Measurements from ENCODE around the gene UBFD1. TPM values are rescaled to one million over a fixed set of nuclear protein-coding genes. Genes with fewer than 3 reads are reported as not detected.

The UBFD1 gene
- total and polyA plus RNA-seq, 12 donors = 12.4 to 77.3 (median 48.8) TPM

- no peak for TF ChIP-seq CTCF (IDR thresholded peaks at IDR 0.05)
- DNase-seq (no peak), ATAC-seq (no peak)
- intact Hi-C loops (cut with DNase I) = loop anchor here in 2 of 10 donors (1.0 to 10.0 kb wide), 2 partner anchors 11 to 57 kb away; no protein-coding TSS in a partner anchor
- Histone ChIP-seq H3K27me3 (no peaks in the 10 kb centered on the region), H3K27ac (no peak overlapping the region), H3K4me3 (no peak overlapping the region), H3K36me3 (peaks cover 0 to 76% (median 6%) of the 10 kb centered on the region in 9 donors), H3K9me3 (no peaks in the 10 kb centered on the region), H3K4me1 (peaks cover 0 to 33% (median 0%) of the 10 kb centered on the region in 9 donors)
- 96 to 98% methylated on average over 4 of the region's 4 CpGs for WGBS, 2 donors
These were observed 35.6 kb upstream of the UBFD1 start for GRCh38 chr16:23521965-23522364.

GRCh38 chr16:23523321-23523720 lies 34.2 kb upstream of the UBFD1 start:
- no peak for ATAC-seq
- H3K9me3 ChIP-seq = no peaks in the 10 kb centered on the region
- no peak overlapping the region for H3K4me3 ChIP-seq
- no peak for TF ChIP-seq CTCF (IDR thresholded peaks at IDR 0.05)
- DNase-seq = no peak
- H3K4me1 ChIP-seq = peaks cover 0 to 29% (median 0%) of the 10 kb centered on the region in 9 donors
- WGBS, 2 donors = 92 to 94% methylated on average over 6 of the region's 6 CpGs
- intact Hi-C loops (cut with DNase I) = loop anchor here in 1 of 10 donors (10.0 kb wide), 1 partner anchor 59 kb away; no protein-coding TSS in a partner anchor
- H3K27ac ChIP-seq = peak overlapping the region in 1 of 10 donors; percentile 76
- no peaks in the 10 kb centered on the region for H3K27me3 ChIP-seq
- H3K36me3 ChIP-seq = peaks cover 0 to 88% (median 6%) of the 10 kb centered on the region in 9 donors

- Histone ChIP-seq H3K27ac (peak overlapping the region in 1 of 10 donors; percentile 76), H3K4me1 (peaks cover 0 to 29% (median 0%) of the 10 kb centered on the region in 9 donors), H3K36me3 (peaks cover 0 to 94% (median 8%) of the 10 kb centered on the region in 9 donors), H3K4me3 (no peak overlapping the region), H3K9me3 (no peaks in the 10 kb centered on the region), H3K27me3 (no peaks in the 10 kb centered on the region)
- DNase-seq = no peak
- intact Hi-C loops (cut with DNase I) = loop anchor here in 1 of 10 donors (10.0 kb wide), 1 partner anchor 59 kb away; no protein-coding TSS in a partner anchor
- ATAC-seq = no peak
- 82 to 84% methylated on average over 7 of the region's 7 CpGs for WGBS, 2 donors
- TF ChIP-seq CTCF (IDR thresholded peaks at IDR 0.05) = no peak
These were observed 33.6 kb upstream of the UBFD1 start for GRCh38 chr16:23523876-23524385.

- 95 to 98% methylated on average over 3 of the region's 3 CpGs for WGBS, 2 donors
- H3K27ac ChIP-seq = no peak overlapping the region
- H3K4me1 ChIP-seq = peaks cover 0 to 20% (median 0%) of the 10 kb centered on the region in 9 donors
- DNase-seq (no peak), ATAC-seq (no peak)
- intact Hi-C loops (cut with DNase I) = loop anchor here in 1 of 10 donors (10.0 kb wide), 1 partner anchor 60 kb away; no protein-coding TSS in a partner anchor
- no peaks in the 10 kb centered on the region for H3K27me3 ChIP-seq
- H3K36me3 ChIP-seq = peaks cover 0 to 94% (median 16%) of the 10 kb centered on the region in 9 donors
- no peak for TF ChIP-seq CTCF (IDR thresholded peaks at IDR 0.05)
- H3K4me3 ChIP-seq = no peak overlapping the region
- no peaks in the 10 kb centered on the region for H3K9me3 ChIP-seq
These were observed 32.6 kb upstream of the UBFD1 start for GRCh38 chr16:23524886-23525285.
